ENCODE measurements around the gene RBM24. TPM values are rescaled to one million over a fixed set of nuclear protein-coding genes. Genes with fewer than 3 reads are reported as not detected.

RBM24 gene
- total RNA-seq, 1 experiment from 2014 or later: 0.48 TPM

DNA sequence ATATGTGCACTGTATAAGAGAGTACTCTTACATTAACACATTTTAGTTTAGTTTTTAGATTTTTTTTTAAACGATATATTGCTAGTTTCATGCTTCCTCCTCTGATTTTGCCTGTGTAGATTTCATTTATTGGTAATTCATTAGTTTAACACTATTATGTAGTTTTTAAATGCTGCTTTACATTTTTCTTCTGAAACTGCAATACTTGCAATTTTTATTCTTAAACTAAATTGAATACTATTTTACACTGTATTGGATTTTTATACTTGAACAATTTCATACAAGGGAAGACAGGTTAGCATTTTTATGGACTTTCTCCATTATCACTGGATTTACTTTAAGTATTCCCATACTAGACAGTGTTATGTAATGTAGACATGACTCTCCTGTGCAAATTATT is 12.2 kb downstream of the RBM24 start:
- H3K23me2 ChIP-seq (ENCODE audit: insufficient read length, low read depth, low read length, poor library complexity, severe bottlenecking): no peaks in the 10 kb centered on the region
- no peaks in the 10 kb centered on the region for H3K9me3 ChIP-seq (ENCODE audit: control insufficient read depth, low read depth, low read length)
- no peaks in the 10 kb centered on the region for H4K20me1 ChIP-seq (ENCODE audit: control insufficient read depth, insufficient read depth, insufficient read length)
- Mint-ChIP-seq H3K36me3 (ENCODE audit: insufficient read depth in 1 of 3, low read depth in 3 of 3) (no peaks in the 10 kb centered on the region), H3K9me3 (no peaks in the 10 kb centered on the region), H3K4me1 (no peaks in the 10 kb centered on the region), H3K27ac (no peak overlapping the region), H3K4me3 (no peak overlapping the region), H3K27me3 (ENCODE audit: low read depth) (peaks cover 21% of the 10 kb centered on the region)
- H3K9ac ChIP-seq (ENCODE audit: extremely low read depth, insufficient read length, low read length): no peak overlapping the region
- DNase-seq: no peak
- H3K18ac ChIP-seq (ENCODE audit: insufficient read length, low read depth, low read length): no peak overlapping the region
- H2BK20ac ChIP-seq (ENCODE audit: low read depth, low read length, poor library complexity, severe bottlenecking): no peak overlapping the region
- no peak overlapping the region for H4K91ac ChIP-seq (ENCODE audit: insufficient read length, low read depth, low read length)
- no peak overlapping the region for H4K5ac ChIP-seq (ENCODE audit: insufficient read length, low read depth, low read length)
- H2AK5ac ChIP-seq (ENCODE audit: insufficient read length, low read length): no peak overlapping the region
- H3T11ph ChIP-seq (ENCODE audit: low read length): no peak overlapping the region
- no peak overlapping the region for H3K14ac ChIP-seq (ENCODE audit: insufficient read depth, low read length)
- no peaks in the 10 kb centered on the region for H3K79me1 ChIP-seq (ENCODE audit: insufficient read depth, low read depth, low read length, poor library complexity, severe bottlenecking)
- H3K79me2 ChIP-seq (ENCODE audit: insufficient read depth, low read length): no peaks in the 10 kb centered on the region
- H2BK12ac ChIP-seq (ENCODE audit: insufficient read length, low read depth, low read length): no peak overlapping the region
- no peak overlapping the region for H4K8ac ChIP-seq (replicated peaks; ENCODE audit: insufficient read length, low read depth, low read length)
- no peak overlapping the region for H2BK5ac ChIP-seq (ENCODE audit: insufficient read length, low read length)
- no peak overlapping the region for H3K27ac ChIP-seq (ENCODE audit: insufficient read length, low read depth, low read length)
- no peak overlapping the region for H3K23ac ChIP-seq (ENCODE audit: insufficient read length, low read depth, low read length)
- WGBS (ENCODE audit: extremely low coverage, insufficient read length, low lambda C conversion rate): no CpG with 5 or more reads among the region's 1 CpG
- no peak overlapping the region for H2AFZ ChIP-seq (ENCODE audit: low read length)
- H3K56ac ChIP-seq (ENCODE audit: insufficient read length, low read depth, low read length): no peak overlapping the region
- H3K4me1 ChIP-seq (ENCODE audit: insufficient read depth, low read length): no peaks in the 10 kb centered on the region
- H2BK120ac ChIP-seq (ENCODE audit: low read depth, low read length, poor library complexity, severe bottlenecking): no peak overlapping the region
- H3K4me2 ChIP-seq (ENCODE audit: insufficient read depth, insufficient read length, low read length): no peak overlapping the region
- TF ChIP-seq, protein P1, sequence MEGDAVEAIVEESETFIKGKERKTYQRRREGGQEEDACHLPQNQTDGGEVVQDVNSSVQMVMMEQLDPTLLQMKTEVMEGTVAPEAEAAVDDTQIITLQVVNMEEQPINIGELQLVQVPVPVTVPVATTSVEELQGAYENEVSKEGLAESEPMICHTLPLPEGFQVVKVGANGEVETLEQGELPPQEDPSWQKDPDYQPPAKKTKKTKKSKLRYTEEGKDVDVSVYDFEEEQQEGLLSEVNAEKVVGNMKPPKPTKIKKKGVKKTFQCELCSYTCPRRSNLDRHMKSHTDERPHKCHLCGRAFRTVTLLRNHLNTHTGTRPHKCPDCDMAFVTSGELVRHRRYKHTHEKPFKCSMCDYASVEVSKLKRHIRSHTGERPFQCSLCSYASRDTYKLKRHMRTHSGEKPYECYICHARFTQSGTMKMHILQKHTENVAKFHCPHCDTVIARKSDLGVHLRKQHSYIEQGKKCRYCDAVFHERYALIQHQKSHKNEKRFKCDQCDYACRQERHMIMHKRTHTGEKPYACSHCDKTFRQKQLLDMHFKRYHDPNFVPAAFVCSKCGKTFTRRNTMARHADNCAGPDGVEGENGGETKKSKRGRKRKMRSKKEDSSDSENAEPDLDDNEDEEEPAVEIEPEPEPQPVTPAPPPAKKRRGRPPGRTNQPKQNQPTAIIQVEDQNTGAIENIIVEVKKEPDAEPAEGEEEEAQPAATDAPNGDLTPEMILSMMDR (conservative IDR thresholded peaks at IDR 0.05): no peak
- H3K27me3 ChIP-seq (ENCODE audit: insufficient read depth, low read length): no peaks in the 10 kb centered on the region; the same call in 1 of the 2 replicates
- no peak overlapping the region for H3K4ac ChIP-seq (ENCODE audit: low read depth, low read length)
- no peak overlapping the region for H2BK15ac ChIP-seq (ENCODE audit: low read depth, low read length)
